Kidney (tissue), 22 donors: ENCODE data around the gene SYT6. TPM values are rescaled to one million over a fixed set of nuclear protein-coding genes. Genes with fewer than 3 reads are reported as not detected.

Experiments used
- DNase-seq, 5 donors: peaks; one replicate each; pipeline ENCODE4 v3.0.0-alpha.2; 2013 to 2020
- FAIRE-seq: peaks from 2 replicates; lab custom pipeline; 2012; peaks lifted over from hg19 to GRCh38; lab: Jason Lieb, UNC
- H3K27ac ChIP-seq, 2 donors: one replicate each; pipeline ENCODE4 v1.7.0; 2013; ENCODE audit warnings: low read depth in 2 of 2, low read length in 2 of 2, inconsistent platforms in 1 of 2
- H3K27me3 ChIP-seq: one replicate; pipeline ENCODE4 v1.7.1; 2013; ENCODE audit warnings: low read length, inconsistent platforms; ENCODE audit not compliant: control insufficient read depth, insufficient read depth
- H3K36me3 ChIP-seq, 3 donors: one replicate each; pipeline versions ENCODE4 v1.7.0 to v1.7.1; 2013; ENCODE audit warnings: low read length in 3 of 3, control low read depth in 1 of 3, inconsistent platforms in 1 of 3; ENCODE audit not compliant: insufficient read depth in 3 of 3, control insufficient read depth in 2 of 3
- H3K4me1 ChIP-seq, 3 donors: one replicate each; pipeline versions ENCODE4 v1.7.0 to v1.7.1; 2013; ENCODE audit warnings: low read length in 3 of 3, inconsistent platforms in 1 of 3, low read depth in 1 of 3; ENCODE audit not compliant: control insufficient read depth in 2 of 3, insufficient read depth in 2 of 3
- H3K4me3 ChIP-seq, 3 donors: one replicate each; pipeline versions ENCODE4 v1.7.0 to v1.8.1; 2013; ENCODE audit warnings: low read length in 3 of 3, control low read depth in 1 of 3, inconsistent platforms in 1 of 3
- H3K9ac ChIP-seq, 3 donors: one replicate each; pipeline versions ENCODE4 v1.7.0 to v1.7.1; 2013; ENCODE audit warnings: low read length in 3 of 3, control low read depth in 1 of 3, inconsistent platforms in 1 of 3
- H3K9me3 ChIP-seq, 3 donors: one replicate each; pipeline versions ENCODE4 v1.7.0 to v1.7.1; 2013; ENCODE audit warnings: low read length in 3 of 3, control low read depth in 1 of 3, inconsistent platforms in 1 of 3; ENCODE audit not compliant: control insufficient read depth in 2 of 3, insufficient read depth in 1 of 3
- intact Hi-C: fragments of 100-400 bp; cut with DNase I; formaldehyde crosslinking; loops from one replicate; pipeline ENCODE4 v1.11.1; 2022
- long read RNA-seq, 10 donors: library from polyadenylated mRNA in 1 of 10; unstranded in 1 of 10; transcript quantifications; one replicate each; pipeline ENCODE4 v2.0.0 and lab custom pipeline, GENCODE V29; 2021 to 2026
- polyA plus RNA-seq: library from polyadenylated mRNA; stranded (reverse); fragments of 350-450 nt; fragmentation: Illumina TruSeq; extraction: RNeasy Lipid Tissue Mini Kit (QIAGEN cat#74804); gene quantifications from one replicate; pipeline ENCODE4 v1.2.3, GENCODE V29; 2014; ENCODE audit warnings: low read depth, low replicate concordance; ENCODE audit not compliant: insufficient read depth
- total RNA-seq: library from RNA; stranded (reverse); fragmentation: NEBNext Ultra II Directional; extraction: Animal tissue kit (Norgen Biotek cat#: 25700); gene quantifications from one replicate; pipeline ENCODE4 v1.2.1, GENCODE V29; 2021
- TF ChIP-seq, protein P1 (sequence below): IDR thresholded peaks from 3 replicates; pipeline ENCODE4 v1.5.1; 2012; ENCODE audit warnings: mild to moderate bottlenecking, moderate library complexity, borderline replicate concordance; ENCODE audit not compliant: insufficient read depth; ENCODE audit errors: extremely low read depth
- donor health status: control.
- donor health status: control.
- donor health status: control.
- donor health status: control.
- donor health status: control.
- donor health status: DM: yes; HTN: yes; CAD: no.
- donor health status: Normal renal cell carcinoma (clear cell type).

Gene SYT6, protein sequence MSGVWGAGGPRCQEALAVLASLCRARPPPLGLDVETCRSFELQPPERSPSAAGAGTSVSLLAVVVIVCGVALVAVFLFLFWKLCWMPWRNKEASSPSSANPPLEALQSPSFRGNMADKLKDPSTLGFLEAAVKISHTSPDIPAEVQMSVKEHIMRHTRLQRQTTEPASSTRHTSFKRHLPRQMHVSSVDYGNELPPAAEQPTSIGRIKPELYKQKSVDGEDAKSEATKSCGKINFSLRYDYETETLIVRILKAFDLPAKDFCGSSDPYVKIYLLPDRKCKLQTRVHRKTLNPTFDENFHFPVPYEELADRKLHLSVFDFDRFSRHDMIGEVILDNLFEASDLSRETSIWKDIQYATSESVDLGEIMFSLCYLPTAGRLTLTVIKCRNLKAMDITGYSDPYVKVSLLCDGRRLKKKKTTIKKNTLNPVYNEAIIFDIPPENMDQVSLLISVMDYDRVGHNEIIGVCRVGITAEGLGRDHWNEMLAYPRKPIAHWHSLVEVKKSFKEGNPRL
- total RNA-seq (0.06 TPM), polyA plus RNA-seq (1.7 TPM)
- long read RNA-seq, donor 1 = 0 reads
- long read RNA-seq, donor 2, full-length matches to known transcripts = 1 of 1 reads
- long read RNA-seq, donor 2, partial matches to known transcripts = 0 of 1 reads
- long read RNA-seq, donor 2, other reads (novel, unspliced or antisense) = 0 of 1 reads
- long read RNA-seq, donor 3 = 0 reads
- long read RNA-seq, donor 4 = 0 reads
- long read RNA-seq, donor 5 = 0 reads
- long read RNA-seq, donor 6 = 0 reads
- long read RNA-seq, donor 7 = 0 reads
- long read RNA-seq, donor 8 = 0 reads
- long read RNA-seq, donor 9 = 0 reads
- long read RNA-seq, donor 10 = 0 reads

DNA sequence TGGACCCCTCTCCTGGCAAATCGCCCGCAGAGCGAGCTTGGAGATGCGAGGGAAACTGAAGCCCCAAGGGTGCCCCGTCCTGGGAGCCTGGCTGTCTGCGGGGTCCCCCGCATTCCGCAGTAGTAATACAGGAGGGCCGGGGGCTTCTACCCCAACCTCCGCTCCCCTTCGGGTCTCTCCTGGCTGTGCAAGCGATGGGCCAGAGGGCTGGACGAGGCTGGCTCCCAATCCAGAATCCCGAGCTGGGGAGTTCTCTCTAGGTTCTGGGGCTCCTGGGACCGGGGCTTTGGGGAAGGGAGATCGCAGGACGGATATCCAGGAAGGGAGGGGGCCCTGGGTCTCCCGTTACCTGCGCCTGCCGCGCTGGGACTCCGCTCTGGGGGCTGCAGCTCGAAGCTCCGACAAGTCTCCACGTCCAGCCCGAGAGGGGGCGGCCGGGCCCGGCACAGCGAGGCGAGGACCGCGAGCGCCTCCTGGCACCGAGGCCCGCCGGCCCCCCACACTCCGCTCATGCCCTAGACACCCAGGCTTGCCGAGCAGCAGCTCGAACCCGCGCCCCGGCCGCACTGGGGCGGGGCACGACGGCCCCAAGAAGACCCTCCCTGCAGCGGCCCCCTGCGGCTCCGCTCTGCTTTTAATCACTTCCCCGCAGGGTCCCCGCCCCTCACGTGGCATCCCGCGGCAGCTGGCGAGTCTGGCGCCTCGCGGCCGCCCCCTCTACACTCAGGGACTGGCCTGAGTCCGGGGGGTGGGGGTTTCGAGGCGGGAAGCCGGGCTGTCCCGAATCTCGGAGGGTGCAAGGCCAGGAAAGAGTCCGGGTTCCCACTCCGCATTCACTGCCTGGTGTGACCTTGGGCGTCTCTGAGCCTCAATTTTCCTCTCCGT is at the start of gene SYT6:
SYT6 (minus strand) TSS at position 609 of the 885 bp plus-strand sequence; CDS start at position 512, 97 bp downstream.
- DNase-seq = peak; percentile 6 to 74 (median 50)
- FAIRE-seq = no peak
- no peaks in the 10 kb centered on the region for H3K36me3 ChIP-seq
- H3K4me3 ChIP-seq = peak within 1 kb of the TSS in 1 of 3 donors; percentile 41
- no peak within 1 kb of the TSS for H3K27ac ChIP-seq
- no peak within 1 kb of the TSS for H3K9ac ChIP-seq
- no peaks in the 10 kb centered on the region for H3K9me3 ChIP-seq
- peaks cover 32% of the 10 kb centered on the region for H3K27me3 ChIP-seq
- TF ChIP-seq, protein P1, sequence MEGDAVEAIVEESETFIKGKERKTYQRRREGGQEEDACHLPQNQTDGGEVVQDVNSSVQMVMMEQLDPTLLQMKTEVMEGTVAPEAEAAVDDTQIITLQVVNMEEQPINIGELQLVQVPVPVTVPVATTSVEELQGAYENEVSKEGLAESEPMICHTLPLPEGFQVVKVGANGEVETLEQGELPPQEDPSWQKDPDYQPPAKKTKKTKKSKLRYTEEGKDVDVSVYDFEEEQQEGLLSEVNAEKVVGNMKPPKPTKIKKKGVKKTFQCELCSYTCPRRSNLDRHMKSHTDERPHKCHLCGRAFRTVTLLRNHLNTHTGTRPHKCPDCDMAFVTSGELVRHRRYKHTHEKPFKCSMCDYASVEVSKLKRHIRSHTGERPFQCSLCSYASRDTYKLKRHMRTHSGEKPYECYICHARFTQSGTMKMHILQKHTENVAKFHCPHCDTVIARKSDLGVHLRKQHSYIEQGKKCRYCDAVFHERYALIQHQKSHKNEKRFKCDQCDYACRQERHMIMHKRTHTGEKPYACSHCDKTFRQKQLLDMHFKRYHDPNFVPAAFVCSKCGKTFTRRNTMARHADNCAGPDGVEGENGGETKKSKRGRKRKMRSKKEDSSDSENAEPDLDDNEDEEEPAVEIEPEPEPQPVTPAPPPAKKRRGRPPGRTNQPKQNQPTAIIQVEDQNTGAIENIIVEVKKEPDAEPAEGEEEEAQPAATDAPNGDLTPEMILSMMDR = no peak
- H3K4me1 ChIP-seq = peaks cover 0 to 13% (median 0%) of the 10 kb centered on the region in 3 donors
- intact Hi-C loops = no loop called here

DNA sequence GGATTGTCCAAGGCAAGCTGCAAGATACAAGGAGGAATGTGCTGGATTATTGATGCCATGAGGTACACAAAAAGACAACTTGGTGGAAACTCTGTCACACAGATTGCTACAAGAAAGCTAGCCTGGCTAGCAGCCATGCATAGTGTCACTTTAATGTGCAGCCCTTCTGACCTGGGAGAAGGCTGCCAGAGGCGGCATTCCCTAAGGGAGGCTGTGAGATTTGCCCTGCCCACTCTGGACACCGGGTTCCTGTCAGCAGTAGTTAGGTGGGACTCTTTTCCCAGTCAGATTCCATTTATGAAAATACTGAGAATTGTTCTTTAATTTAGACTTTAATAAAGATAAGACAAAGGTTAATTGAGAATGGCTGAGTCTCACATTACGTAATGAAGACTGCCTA is 47.8 kb upstream of the SYT6 start:
- no peak overlapping the region for H3K9ac ChIP-seq
- no peaks in the 10 kb centered on the region for H3K4me1 ChIP-seq
- no peaks in the 10 kb centered on the region for H3K9me3 ChIP-seq
- DNase-seq = no peak
- intact Hi-C loops = no loop called here
- H3K4me3 ChIP-seq = no peak overlapping the region
- no peak for FAIRE-seq
- TF ChIP-seq, protein P1 = no peak
- H3K27me3 ChIP-seq = no peaks in the 10 kb centered on the region
- H3K27ac ChIP-seq = no peak overlapping the region
- no peaks in the 10 kb centered on the region for H3K36me3 ChIP-seq

DNA sequence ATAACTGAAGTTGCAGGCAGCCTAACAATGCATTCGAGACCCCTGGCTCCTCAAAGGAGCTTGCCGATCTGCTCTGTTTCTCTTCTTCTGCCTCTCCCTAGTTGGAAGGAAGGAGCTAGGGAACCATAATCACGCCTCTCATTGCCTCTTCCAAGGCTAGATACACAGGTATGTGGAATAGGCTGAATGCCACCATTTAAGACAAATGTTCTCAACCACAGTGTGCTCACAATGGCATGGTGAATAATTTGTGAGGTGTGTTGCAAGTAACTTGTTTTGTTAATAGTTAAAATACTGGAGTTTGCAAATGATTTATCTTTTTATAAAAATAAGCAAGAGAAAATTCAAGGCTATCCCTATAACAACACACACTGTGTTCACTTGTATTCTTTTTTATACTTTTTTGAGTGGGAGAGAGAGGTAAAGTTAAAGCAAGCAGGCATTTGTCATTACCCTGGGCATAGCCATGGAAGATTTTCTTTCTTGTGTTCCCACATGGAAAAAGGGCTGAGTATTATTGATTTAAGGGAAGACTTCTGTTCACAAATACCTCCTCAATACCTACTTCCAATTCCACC is 45.4 kb upstream of the SYT6 start:
- H3K9ac ChIP-seq = no peak overlapping the region
- no peak overlapping the region for H3K4me3 ChIP-seq
- intact Hi-C loops = no loop called here
- H3K27me3 ChIP-seq = no peaks in the 10 kb centered on the region
- no peaks in the 10 kb centered on the region for H3K4me1 ChIP-seq
- DNase-seq (no peak), FAIRE-seq (no peak)
- no peaks in the 10 kb centered on the region for H3K36me3 ChIP-seq
- TF ChIP-seq, protein P1 = no peak
- H3K9me3 ChIP-seq = no peaks in the 10 kb centered on the region
- no peak overlapping the region for H3K27ac ChIP-seq
